HG02970 (cell line): ENCODE measurements around the gene PPP1R26.
"Not testable (repeated sequence)": the region's sequence is repeated elsewhere in the genome, so short reads cannot be mapped to it uniquely, and the experiment has no call there.

Experiments used
- ATAC-seq: cut with Tn5 transposase; IDR thresholded peaks from one replicate; pipeline ENCODE4 v1.9.1; 2021; ENCODE audit warnings: mild to moderate bottlenecking, moderate library complexity, moderate number of reproducible peaks; ENCODE audit not compliant: unreplicated experiment, low FRiP score

PPP1R26 gene, protein sequence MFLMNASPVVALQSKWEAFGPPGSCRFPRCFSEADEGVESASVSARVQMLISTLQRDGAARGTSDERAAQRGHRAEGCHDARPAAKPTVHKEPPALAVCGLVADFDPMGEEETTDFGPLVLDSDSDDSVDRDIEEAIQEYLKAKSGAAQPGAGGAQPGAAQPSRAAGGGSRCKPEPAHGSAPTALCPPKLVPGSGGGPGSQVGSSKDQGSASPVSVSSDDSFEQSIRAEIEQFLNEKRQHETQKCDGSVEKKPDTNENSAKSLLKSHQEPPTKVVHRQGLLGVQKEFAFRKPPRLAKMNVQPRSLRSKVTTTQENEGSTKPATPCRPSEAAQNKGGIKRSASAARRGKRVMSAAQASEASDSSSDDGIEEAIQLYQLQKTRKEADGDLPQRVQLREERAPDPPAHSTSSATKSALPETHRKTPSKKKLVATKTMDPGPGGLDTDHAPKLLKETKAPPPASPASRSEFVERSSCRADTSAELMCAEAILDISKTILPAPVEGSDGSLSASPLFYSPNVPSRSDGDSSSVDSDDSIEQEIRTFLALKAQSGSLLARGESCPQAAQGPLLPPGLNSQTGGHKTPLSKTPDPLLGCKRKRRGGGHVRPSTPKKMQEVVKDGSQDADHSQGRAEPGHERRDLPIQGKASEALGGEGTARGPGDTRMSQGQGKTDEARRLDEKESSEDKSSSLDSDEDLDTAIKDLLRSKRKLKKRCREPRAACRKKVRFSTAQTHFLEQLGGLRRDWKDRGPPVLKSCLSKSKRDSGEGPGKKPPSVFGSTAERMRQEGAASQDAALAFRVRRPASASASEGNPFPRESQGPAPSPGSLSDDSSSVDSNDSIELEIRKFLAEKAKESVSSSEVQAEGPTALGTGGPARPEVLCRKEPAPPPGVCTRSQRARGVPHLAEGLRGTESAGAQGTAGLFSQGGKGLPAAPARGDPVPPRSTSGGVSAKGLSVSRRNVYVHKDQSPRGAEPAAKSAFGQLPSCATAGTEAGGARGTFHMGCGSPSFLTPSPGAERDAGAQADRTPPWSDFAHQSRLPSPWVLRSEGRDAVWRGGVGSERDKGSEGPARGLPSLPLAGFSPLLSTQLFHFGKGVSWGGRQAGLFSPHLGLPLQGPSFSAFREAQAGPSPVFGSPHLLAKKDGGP (N-terminal part only)

DNA sequence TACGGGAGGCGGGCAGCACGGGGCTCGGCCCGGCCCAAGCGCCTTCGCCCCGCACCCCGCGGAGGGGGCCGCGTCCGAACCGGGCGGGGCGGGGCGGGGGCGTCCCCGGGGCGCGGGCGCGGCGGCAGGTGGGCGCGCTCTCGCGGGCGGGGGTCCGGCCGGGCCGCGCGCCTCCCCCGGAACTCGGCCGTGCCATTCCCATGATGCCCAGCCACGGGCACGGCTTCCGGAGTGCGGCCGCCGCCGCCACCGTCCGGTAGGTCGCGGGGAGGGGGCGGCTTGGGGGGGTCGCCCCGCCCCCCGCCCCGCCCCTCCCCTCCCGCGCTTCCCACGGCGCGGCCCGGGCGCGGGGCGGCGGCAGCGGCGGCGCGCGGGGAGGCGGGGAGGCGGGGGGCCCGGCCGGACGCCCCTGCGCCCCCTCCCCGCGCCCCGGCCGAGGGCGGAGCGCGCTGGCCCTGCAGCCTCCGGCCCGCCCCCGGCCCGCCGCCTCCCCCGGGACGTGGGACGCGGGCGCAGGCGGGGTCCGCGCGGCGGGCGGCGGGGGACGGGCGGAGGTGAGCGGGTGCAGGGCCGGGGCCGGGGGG lies at the start of gene PPP1R26:
Gene PPP1R26, plus strand, starts transcription at position 314 of the 584 bp plus-strand sequence. CDS start 4,729 bp downstream, outside the sequence.
- no peak for ATAC-seq

DNA sequence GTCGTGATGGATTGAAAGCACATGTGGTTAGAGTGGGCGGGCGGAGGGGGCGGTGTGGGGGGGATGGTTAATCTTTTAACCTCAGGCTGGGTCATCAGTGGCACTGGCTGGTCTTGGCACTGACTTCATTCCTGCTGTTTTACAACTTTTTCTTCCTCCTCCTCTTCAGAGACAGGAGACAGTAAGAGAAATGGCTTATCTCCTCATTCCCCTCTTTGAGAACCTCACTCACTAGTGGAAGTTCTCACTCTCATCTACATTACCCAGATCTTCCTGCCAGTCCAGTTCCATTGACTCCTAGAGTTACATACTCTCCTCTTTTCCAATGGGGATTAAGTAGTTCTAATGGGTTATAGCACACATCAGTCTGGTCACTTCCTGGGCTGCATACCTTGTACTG lies 42.3 kb upstream of the PPP1R26 start:
- no peak for ATAC-seq

GRCh38 chr9:135437696-135438095 lies 41.9 kb upstream of the PPP1R26 start:
- not testable (repeated sequence) for ATAC-seq

GRCh38 chr9:135438581-135439232 lies 40.9 kb upstream of the PPP1R26 start:
- not testable (repeated sequence) for ATAC-seq

GRCh38 chr9:135439514-135439913 lies 40.1 kb upstream of the PPP1R26 start:
- ATAC-seq = not testable (repeated sequence)

DNA sequence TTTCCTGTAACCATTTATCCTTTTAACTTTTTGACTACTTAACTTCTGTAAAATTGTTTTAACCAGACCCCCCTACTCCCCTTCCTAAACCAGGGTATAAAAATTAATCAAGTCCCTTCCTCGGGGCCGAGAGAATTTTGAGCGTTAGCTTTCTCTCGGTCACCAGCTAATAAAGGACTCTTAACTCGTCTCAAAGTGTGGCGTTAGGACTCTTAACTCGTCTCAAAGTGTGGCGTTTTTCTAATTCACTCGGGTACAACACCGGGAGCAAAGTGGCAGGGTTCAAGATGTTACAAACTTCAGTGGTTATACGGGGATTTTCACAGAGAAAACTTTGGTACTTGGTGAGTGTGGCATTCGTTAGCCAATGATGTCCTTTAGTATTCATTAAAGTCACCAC lies 39.7 kb upstream of the PPP1R26 start:
- ATAC-seq = no peak

GRCh38 chr9:135440620-135441019 lies 39.0 kb upstream of the PPP1R26 start:
- no peak for ATAC-seq

GRCh38 chr9:135441105-135442071 lies 38.2 kb upstream of the PPP1R26 start:
- not testable (repeated sequence) for ATAC-seq

GRCh38 chr9:135442075-135442474 lies 37.5 kb upstream of the PPP1R26 start:
- ATAC-seq = no peak

GRCh38 chr9:135443797-135444425 lies 35.7 kb upstream of the PPP1R26 start:
- no peak for ATAC-seq

DNA sequence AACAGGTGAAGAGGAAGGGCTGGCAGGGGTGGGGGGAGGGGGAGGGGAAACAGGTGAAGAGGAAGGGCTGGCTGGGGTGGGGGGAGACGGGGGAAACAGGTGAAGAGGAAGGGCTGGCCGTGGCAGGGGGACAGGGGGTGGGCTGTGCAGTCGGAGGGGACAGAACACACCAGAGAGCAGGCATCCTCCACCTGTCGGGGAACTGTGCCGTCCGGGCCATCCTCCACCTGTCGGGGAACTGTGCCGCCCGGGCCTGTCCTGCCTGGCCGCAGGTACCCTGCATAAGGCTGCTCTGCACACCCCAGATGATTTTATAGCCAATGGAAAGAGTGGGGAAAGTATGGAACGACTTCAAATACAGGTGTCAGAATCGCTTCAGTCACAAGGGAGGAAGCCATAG lies 32.5 kb upstream of the PPP1R26 start:
- ATAC-seq = no peak

- no peak for ATAC-seq
These were observed 30.9 kb upstream of the PPP1R26 start for GRCh38 chr9:135448663-135449100.

DNA sequence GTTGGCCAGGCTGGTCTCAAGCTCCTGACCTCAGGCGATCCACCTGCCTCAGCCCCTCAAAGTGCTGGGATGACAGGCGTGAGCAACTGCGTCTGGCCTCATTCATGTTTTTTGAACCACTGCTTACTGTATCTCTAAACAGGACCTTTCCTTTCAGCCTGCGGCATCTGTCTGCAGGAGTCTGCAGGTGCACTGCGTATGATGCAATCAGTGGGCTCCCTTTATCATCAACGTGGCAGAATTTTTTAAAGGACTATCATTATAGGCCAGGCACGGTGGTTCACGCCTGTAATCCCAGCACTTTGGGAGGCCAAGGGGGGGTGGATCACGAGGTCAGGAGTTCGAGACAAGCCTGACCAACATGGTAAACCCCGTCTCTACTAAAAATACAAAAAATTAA lies 30.1 kb upstream of the PPP1R26 start:
- ATAC-seq = not testable (repeated sequence)

DNA sequence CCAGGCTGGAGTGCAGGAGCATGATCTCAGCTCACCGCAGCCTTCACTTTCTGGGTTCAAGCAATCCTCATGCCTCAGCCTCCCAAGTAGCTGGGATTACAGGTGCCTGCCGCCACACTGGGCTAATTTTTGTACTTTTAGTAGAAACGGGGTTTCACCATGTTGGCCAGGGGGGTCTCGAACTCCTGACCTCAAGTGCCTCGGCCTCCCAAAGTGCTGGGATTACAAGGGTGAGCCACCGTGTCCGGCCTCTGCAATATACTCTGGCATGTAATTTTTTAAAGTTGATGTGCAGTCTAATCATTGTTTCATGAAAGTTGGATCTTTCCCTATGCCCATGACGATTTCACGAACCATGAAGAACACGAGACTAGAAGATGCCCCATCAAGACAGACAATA lies 28.6 kb upstream of the PPP1R26 start:
- ATAC-seq = no peak

- ATAC-seq = not testable (repeated sequence)
These were observed 27.7 kb upstream of the PPP1R26 start for GRCh38 chr9:135451909-135452308.

DNA sequence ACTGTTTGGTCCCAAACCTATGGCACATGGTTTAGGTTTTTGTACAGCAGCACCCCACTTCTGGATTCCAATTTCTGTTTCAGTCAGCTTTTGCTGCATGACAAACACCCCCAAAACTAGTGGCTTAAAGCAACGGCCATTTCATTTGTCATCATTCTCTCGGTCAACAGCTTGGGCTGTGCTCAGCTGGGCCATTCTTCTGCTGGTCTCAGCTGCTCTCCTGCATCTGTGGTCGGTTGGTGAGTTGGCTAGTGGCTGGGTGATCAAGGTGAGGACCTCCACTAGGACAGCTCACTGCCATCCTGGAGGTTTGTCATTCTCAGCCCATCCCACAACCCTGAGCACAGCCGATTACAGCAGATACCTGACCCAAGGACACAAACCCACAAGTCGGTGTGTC lies 24.8 kb upstream of the PPP1R26 start:
- ATAC-seq = no peak

GRCh38 chr9:135455401-135456030 lies 24.1 kb upstream of the PPP1R26 start:
- ATAC-seq = no peak
